Measurements from ENCODE around the gene TXNL4A. TPM values are rescaled to one million over a fixed set of nuclear protein-coding genes. Genes with fewer than 3 reads are reported as not detected.

TXNL4A gene
- total RNA-seq, 1 experiment from 2014 or later = 75.9 TPM

DNA sequence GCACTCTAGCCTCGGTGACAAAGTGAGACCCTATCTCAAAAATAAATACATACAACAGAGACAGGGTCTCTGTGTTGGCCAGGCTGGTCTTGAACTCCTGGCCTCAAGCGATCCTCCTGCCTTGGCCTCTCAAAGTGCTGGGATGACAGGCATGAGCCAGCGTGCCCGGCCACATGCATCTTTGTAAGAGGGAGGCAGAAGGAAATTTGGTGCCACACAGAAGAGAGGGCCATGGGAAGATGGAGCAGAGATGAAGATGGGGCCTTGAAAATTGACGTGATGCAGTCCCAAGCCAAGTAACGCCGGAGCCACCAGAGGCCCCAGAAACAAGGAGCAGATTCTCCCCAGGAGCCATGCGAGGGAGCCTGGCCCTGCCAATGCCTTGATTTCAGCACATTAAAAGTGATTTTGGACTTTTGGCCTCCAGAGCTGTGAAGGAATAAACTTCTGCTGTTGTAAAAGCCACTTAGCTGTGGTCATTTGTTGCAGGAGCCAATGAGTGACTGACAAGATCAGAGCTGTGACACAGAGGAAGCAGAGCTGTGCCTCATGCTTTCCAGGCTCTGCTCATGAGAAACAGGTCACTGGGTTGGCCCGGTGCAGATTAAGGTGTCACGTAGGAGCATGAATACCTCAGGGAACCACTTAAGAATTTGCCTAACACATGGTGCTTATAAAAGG is 34.3 kb downstream of the TXNL4A start:
- no peaks in the 10 kb centered on the region for H3K4me1 Mint-ChIP-seq (ENCODE audit: low read depth, unreplicated experiment)
- no peaks in the 10 kb centered on the region for H3K27me3 Mint-ChIP-seq (ENCODE audit: unreplicated experiment)
- no peak overlapping the region for H3K4me3 Mint-ChIP-seq (ENCODE audit: low read depth, unreplicated experiment)
- CTCF ChIA-PET = no interaction called here
- no peaks in the 10 kb centered on the region for H3K9me3 Mint-ChIP-seq (ENCODE audit: low read depth, unreplicated experiment)
- H3K27ac Mint-ChIP-seq (ENCODE audit: unreplicated experiment) = no peak overlapping the region
- no peak for DNase-seq
- peaks cover 9% of the 10 kb centered on the region for H3K36me3 Mint-ChIP-seq (ENCODE audit: insufficient read depth, unreplicated experiment)
- TF ChIP-seq, protein P1, sequence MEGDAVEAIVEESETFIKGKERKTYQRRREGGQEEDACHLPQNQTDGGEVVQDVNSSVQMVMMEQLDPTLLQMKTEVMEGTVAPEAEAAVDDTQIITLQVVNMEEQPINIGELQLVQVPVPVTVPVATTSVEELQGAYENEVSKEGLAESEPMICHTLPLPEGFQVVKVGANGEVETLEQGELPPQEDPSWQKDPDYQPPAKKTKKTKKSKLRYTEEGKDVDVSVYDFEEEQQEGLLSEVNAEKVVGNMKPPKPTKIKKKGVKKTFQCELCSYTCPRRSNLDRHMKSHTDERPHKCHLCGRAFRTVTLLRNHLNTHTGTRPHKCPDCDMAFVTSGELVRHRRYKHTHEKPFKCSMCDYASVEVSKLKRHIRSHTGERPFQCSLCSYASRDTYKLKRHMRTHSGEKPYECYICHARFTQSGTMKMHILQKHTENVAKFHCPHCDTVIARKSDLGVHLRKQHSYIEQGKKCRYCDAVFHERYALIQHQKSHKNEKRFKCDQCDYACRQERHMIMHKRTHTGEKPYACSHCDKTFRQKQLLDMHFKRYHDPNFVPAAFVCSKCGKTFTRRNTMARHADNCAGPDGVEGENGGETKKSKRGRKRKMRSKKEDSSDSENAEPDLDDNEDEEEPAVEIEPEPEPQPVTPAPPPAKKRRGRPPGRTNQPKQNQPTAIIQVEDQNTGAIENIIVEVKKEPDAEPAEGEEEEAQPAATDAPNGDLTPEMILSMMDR (IDR thresholded peaks at IDR 0.05; ENCODE audit: unreplicated experiment) = no peak
- BruUV-seq (replicated peaks) = no TSS peak
- intact Hi-C loops (cut with micrococcal nuclease; ENCODE audit: unreplicated experiment) = no loop called here

DNA sequence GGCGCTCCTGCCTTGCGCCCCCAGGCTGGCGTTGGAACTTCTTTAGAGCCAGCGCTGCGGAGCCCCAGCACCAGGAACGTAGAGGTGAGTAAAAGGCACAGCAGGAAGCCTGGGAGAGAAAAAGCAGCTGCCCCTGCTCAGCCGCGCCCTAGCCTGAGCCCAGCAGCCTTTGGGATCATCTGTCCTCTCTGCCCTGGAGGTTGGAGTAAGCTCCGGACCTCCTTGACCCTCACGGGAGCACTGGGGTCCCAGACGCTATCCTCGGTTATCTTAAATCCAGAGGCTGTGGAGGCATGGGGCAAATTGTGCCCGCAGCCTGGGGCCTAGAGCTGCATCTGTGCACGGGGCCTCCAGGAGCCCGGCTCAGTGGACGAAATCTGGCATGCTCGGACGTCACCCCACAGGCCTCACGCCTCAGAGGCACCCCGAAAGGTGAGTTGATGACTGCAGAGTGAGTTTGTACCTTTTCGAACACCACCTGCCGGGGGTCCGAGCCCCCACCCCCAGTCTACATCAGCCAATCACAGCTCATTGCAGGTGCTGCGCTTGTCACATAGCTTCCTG is 35.3 kb downstream of the TXNL4A start:
- Mint-ChIP-seq H3K4me3 (ENCODE audit: low read depth, unreplicated experiment) (no peak overlapping the region), H3K4me1 (ENCODE audit: low read depth, unreplicated experiment) (no peaks in the 10 kb centered on the region), H3K27me3 (ENCODE audit: unreplicated experiment) (no peaks in the 10 kb centered on the region), H3K9me3 (ENCODE audit: low read depth, unreplicated experiment) (no peaks in the 10 kb centered on the region), H3K36me3 (ENCODE audit: insufficient read depth, unreplicated experiment) (peaks cover 16% of the 10 kb centered on the region), H3K27ac (ENCODE audit: unreplicated experiment) (no peak overlapping the region)
- BruUV-seq (replicated peaks) = no TSS peak
- DNase-seq = no peak
- CTCF ChIA-PET = no interaction called here
- intact Hi-C loops (cut with micrococcal nuclease; ENCODE audit: unreplicated experiment) = no loop called here
- TF ChIP-seq, protein P1 (IDR thresholded peaks at IDR 0.05; ENCODE audit: unreplicated experiment) = no peak

DNA sequence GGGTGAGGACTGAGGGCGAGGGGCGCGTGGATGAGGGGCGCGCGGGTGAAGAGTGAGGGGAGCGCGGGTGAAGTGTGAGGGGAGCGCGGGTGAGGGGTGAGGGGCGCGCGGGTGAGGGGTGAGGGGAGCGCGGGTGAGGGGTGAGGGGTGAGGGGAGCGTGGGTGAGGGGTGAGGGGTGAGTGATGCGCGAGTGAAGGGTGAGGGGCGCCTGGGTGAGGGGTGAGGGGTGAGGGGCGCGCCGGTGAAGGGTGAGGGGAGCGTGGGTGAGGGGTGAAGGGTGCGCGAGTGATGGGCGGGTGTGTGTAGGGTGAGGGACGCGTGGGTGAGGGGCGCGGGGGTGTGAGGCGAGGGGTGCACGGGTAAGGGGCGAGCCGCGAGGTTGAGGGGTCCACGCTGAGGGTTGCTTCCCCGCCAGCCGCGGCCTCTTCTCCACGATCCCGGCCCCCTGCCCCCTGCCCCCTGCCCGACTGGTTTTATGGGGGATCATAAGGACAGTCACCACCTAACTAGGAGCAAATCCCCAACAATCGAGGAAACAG is 35.8 kb downstream of the TXNL4A start:
- intact Hi-C loops (cut with micrococcal nuclease; ENCODE audit: unreplicated experiment) = no loop called here
- DNase-seq = no peak
- BruUV-seq (replicated peaks) = no TSS peak
- H3K9me3 Mint-ChIP-seq (ENCODE audit: low read depth, unreplicated experiment) = no peaks in the 10 kb centered on the region
- TF ChIP-seq, protein P1 (IDR thresholded peaks at IDR 0.05; ENCODE audit: unreplicated experiment) = no peak
- H3K27ac Mint-ChIP-seq (ENCODE audit: unreplicated experiment) = no peak overlapping the region
- H3K27me3 Mint-ChIP-seq (ENCODE audit: unreplicated experiment) = no peaks in the 10 kb centered on the region
- peaks cover 16% of the 10 kb centered on the region for H3K36me3 Mint-ChIP-seq (ENCODE audit: insufficient read depth, unreplicated experiment)
- H3K4me3 Mint-ChIP-seq (ENCODE audit: low read depth, unreplicated experiment) = peak overlapping the region; percentile 30
- CTCF ChIA-PET = no interaction called here
- no peaks in the 10 kb centered on the region for H3K4me1 Mint-ChIP-seq (ENCODE audit: low read depth, unreplicated experiment)

DNA sequence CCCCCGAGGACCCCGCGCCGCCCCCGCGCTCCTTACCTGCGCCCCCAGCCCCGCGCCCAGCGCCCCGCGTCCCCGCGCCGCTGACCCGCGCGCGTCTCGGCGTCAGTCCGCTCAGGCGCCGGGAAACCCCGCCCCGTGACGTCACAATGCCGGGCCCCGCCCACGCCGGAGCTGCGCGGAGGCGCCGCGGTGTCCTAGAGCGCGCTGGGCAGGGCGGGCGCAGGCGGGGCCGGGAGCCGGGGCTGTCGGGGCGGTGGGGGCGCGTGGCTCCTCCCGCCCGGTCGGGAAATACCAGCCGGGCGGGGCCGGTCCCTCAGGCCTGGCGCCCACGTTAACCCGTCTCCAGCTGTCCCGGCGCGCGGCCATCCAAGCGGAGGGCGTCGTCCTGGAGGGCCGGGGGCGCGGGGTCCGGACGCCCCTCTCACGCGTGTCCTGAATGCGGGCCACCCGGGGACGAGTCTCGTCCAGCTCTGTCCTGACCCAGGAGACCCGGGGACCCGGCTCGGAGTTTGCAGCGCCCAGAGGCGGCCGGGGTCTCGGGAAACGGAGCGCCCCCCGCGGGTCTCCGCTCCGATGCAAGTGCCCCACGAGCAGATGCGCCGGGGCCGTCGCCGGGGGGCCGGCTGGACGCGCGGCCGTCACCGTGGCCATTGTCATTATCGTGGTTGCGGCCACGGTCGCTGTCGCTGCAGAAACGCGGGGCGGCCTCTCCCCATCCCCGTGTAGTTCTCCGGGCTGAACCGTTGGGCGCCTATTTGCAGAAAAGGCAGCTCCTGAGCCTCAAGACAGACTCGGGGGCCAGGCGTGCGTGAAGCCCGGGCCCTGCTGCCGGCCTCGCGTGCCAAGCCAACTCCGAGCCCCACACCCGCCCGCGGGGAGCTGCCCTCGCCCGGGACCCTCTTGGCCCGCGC is 36.6 kb downstream of the TXNL4A start, which contains the start of gene SLC66A2:
TSS of gene SLC66A2 (minus strand) at position 109 of the 911 bp plus-strand sequence. CDS start 727 bp downstream, outside the sequence.
- H3K36me3 Mint-ChIP-seq (ENCODE audit: insufficient read depth, unreplicated experiment) = peaks cover 16% of the 10 kb centered on the region
- peak within 1 kb of the TSS; percentile 71 for H3K4me3 Mint-ChIP-seq (ENCODE audit: low read depth, unreplicated experiment)
- no peaks in the 10 kb centered on the region for H3K9me3 Mint-ChIP-seq (ENCODE audit: low read depth, unreplicated experiment)
- H3K27me3 Mint-ChIP-seq (ENCODE audit: unreplicated experiment) = no peaks in the 10 kb centered on the region
- CTCF ChIA-PET = no interaction called here
- H3K27ac Mint-ChIP-seq (ENCODE audit: unreplicated experiment) = peak within 1 kb of the TSS; percentile 42
- TF ChIP-seq, protein P1 (IDR thresholded peaks at IDR 0.05; ENCODE audit: unreplicated experiment) = no peak
- no peaks in the 10 kb centered on the region for H3K4me1 Mint-ChIP-seq (ENCODE audit: low read depth, unreplicated experiment)
- intact Hi-C loops (cut with micrococcal nuclease; ENCODE audit: unreplicated experiment) = no loop called here
- DNase-seq = peak; percentile 92
- no TSS peak for BruUV-seq (replicated peaks)
